Activated naive CD4-positive, alpha-beta T cell treated with anti-CD3 and anti-CD28 coated beads for 36 hours (primary cell): ENCODE results near the gene LBP. TPM values are rescaled to one million over a fixed set of nuclear protein-coding genes. Genes with fewer than 3 reads are reported as not detected.

ENCODE experiments used
- CTCF ChIA-PET: fragments of 350-600 bp; sonication (Branson Sonifier 250); formaldehyde crosslinking; loops from one replicate; lab custom pipeline; 2021; ENCODE audit warnings: antibody characterized with exemption; lab: Charles Lee
- DNase-seq: peaks from one replicate; pipeline ENCODE4 v3.0.0-alpha.2; 2020
- H3K27ac Mint-ChIP-seq: one replicate; pipeline ENCODE4 v1.8.0; 2021; ENCODE audit warnings: mild to moderate bottlenecking, mixed read lengths
- H3K27me3 Mint-ChIP-seq: one replicate; pipeline ENCODE4 v1.8.0; 2021; ENCODE audit warnings: low read depth, mixed read lengths
- H3K36me3 Mint-ChIP-seq: one replicate; pipeline ENCODE4 v1.8.0; 2021; ENCODE audit warnings: low read depth, mixed read lengths
- H3K4me1 Mint-ChIP-seq: one replicate; pipeline ENCODE4 v1.8.0; 2021; ENCODE audit warnings: low read depth, mixed read lengths
- H3K4me3 Mint-ChIP-seq: one replicate; pipeline ENCODE4 v1.8.0; 2021; ENCODE audit warnings: mild to moderate bottlenecking, moderate library complexity, mixed read lengths
- H3K9me3 Mint-ChIP-seq: one replicate; pipeline ENCODE4 v1.8.0; 2021; ENCODE audit warnings: mixed read lengths
- intact Hi-C: fragments of 100-400 bp; cut with micrococcal nuclease; formaldehyde crosslinking; loops from one replicate; pipeline ENCODE4 v1.15.1; 2023
- total RNA-seq, 2 experiments: library from RNA; stranded (reverse); gene quantifications; one replicate each; pipeline ENCODE4 v1.2.3, GENCODE V29; 2021

The LBP gene
- total RNA-seq, 2 experiments from 2014 or later = not detected

DNA sequence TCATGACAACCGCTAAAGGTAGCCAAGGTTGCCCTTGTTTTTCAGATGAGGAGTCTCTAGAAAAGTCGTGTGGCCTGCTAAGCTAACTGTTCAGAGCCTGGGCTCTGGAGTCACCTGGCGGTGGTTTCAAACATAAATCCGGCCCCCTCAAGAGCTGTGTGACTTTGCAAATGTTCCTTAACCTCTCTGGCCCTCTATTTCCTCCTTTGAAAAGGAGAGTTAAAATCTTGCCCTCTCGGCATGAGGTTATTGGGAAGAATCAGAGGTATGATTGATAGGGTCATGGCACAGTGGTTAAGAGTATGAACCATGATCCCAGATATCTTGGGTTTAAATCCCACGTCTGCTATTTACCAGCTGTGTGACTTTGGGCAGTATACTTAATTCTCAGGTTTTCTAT, 5.6 kb upstream of the LBP start:
- H3K27ac Mint-ChIP-seq = no peak overlapping the region
- peaks cover 8% of the 10 kb centered on the region for H3K9me3 Mint-ChIP-seq
- no peak overlapping the region for H3K4me3 Mint-ChIP-seq
- CTCF ChIA-PET = interaction anchor here (0.9 kb wide), 2 partner anchors 16 to 48 kb away, joined by 3 to 4 read pairs; no protein-coding TSS in a partner anchor
- H3K36me3 Mint-ChIP-seq = no peaks in the 10 kb centered on the region
- DNase-seq = no peak
- no peaks in the 10 kb centered on the region for H3K4me1 Mint-ChIP-seq
- H3K27me3 Mint-ChIP-seq = peaks cover 9% of the 10 kb centered on the region
- intact Hi-C loops = no loop called here

DNA sequence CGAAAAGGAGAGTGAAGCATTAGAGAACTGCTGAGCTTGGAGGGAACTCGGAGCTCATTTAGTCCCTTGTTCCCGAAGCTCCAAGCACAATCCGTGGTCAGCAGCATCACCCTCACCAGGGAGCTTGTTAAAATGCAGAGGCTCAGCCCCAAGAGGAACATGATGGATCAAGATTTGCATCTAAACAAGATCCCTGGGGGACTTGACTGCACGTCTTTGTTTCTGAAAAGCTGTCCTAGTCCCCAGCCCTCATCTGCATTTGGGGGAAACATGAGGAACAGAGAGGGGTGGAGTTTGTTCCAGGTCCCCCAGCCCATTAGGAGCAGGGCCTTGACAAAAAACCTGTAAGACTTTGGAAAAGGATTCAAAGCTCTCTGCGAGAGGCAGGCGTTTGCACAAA, 4.1 kb upstream of the LBP start:
- no peak for DNase-seq
- Mint-ChIP-seq H3K27me3 (peaks cover 9% of the 10 kb centered on the region), H3K4me3 (no peak overlapping the region), H3K36me3 (no peaks in the 10 kb centered on the region), H3K4me1 (no peaks in the 10 kb centered on the region), H3K9me3 (peaks cover 8% of the 10 kb centered on the region), H3K27ac (no peak overlapping the region)
- intact Hi-C loops = no loop called here
- CTCF ChIA-PET = interaction anchor here (0.6 kb wide), 2 partner anchors 153 to 196 kb away, joined by 5 to 7 read pairs; no protein-coding TSS in a partner anchor

DNA sequence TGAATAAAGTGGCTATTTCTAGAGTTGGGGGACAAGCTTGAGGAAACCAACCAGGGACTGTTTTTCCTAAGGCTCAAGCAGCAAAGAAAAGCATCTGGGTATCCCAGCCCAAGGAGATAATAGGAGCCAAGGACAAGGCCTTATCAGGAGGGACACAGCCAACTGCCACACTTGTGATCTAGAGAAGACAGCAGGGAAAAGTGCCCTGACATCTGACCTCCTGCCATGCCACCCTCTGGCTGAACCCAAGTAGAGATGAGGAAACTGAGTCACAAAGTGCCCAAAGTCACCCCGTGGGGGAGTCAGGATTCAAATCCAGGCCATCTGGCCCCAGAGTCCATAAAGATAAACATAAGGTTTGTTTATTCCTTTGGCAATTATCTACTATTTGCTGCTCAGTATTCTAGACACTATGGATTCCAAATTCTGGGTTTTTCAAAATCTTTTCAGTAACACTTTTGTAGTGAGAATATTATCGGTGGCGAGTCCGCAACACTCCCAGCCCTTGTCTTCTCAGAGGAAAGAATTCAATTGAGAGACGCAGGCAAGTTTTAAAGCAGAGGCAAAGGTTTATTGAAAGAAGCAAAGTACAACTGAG, 3.5 kb upstream of the LBP start:
- CTCF ChIA-PET = no interaction called here
- H3K4me1 Mint-ChIP-seq = no peaks in the 10 kb centered on the region
- H3K36me3 Mint-ChIP-seq = no peaks in the 10 kb centered on the region
- H3K27me3 Mint-ChIP-seq = peaks cover 7% of the 10 kb centered on the region
- no peak for DNase-seq
- no peak overlapping the region for H3K4me3 Mint-ChIP-seq
- H3K27ac Mint-ChIP-seq = no peak overlapping the region
- peaks cover 5% of the 10 kb centered on the region for H3K9me3 Mint-ChIP-seq
- intact Hi-C loops = no loop called here

GRCh38 chr20:38343311-38344106, 2.8 kb upstream of the LBP start:
- Mint-ChIP-seq H3K36me3 (no peaks in the 10 kb centered on the region), H3K4me3 (no peak overlapping the region), H3K9me3 (no peaks in the 10 kb centered on the region), H3K4me1 (no peaks in the 10 kb centered on the region), H3K27ac (no peak overlapping the region), H3K27me3 (peaks cover 3% of the 10 kb centered on the region)
- CTCF ChIA-PET = no interaction called here
- no peak for DNase-seq
- intact Hi-C loops = no loop called here

DNA sequence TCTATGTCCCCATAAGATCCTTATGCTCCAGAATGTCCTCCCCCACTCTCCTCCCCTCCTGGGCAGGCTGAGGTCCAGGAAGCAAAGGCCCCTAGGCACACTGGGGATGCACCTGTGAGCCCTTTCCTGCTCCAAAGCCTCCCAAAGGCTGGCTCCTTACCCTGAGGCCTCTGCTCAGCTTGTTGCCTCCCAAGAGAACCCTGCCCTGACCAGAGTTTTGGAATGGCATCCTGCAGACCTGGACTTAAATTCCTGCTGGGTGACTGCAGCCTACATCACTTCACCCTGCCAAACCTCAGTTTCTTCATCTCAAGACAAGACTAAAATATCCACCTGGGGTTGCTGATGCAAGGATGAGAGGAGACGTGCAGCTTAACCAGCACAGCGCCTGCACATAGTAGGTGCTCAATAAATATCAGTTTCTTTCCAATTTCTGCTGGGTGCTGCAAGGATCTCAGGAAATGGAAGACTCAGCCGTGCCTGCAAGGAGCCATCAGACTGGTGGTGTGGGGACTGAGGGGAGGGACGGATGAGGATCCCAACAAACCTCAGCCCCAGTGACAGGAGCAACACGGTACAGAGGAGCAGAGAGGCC, 2.1 kb upstream of the LBP start:
- H3K27ac Mint-ChIP-seq = no peak overlapping the region
- intact Hi-C loops = no loop called here
- H3K27me3 Mint-ChIP-seq = peaks cover 3% of the 10 kb centered on the region
- no peaks in the 10 kb centered on the region for H3K4me1 Mint-ChIP-seq
- CTCF ChIA-PET = no interaction called here
- no peaks in the 10 kb centered on the region for H3K9me3 Mint-ChIP-seq
- no peak overlapping the region for H3K4me3 Mint-ChIP-seq
- DNase-seq = no peak
- H3K36me3 Mint-ChIP-seq = no peaks in the 10 kb centered on the region

- Mint-ChIP-seq H3K27ac (no peak overlapping the region), H3K27me3 (peaks cover 2% of the 10 kb centered on the region)
- intact Hi-C loops = no loop called here
Measured at GRCh38 chr20:38345643-38346042, 639 bp upstream of the LBP start.

DNA sequence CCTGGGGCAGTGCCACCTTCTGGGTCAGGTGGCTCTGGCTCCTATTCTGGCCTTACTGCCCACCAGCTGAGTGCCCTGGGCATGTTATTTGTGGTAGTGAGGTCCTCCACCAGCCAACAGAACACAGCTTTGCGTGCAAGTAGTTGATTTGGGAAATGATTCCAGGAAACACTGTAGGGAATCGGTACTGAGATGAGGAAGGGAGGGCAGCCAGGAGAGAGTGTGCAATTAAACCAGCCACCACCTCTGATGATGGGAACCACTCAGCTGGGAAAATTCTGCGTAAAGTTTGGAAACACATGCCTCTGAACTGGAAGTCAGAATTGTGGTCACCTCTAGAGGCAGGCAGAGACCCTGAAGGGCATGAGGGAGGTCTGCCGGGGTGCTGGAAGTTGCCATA, 459 bp downstream of the LBP start:
- H3K27me3 Mint-ChIP-seq = no peaks in the 10 kb centered on the region
- no peak overlapping the region for H3K4me3 Mint-ChIP-seq
- intact Hi-C loops = no loop called here
- no peak for DNase-seq
- no peaks in the 10 kb centered on the region for H3K36me3 Mint-ChIP-seq
- CTCF ChIA-PET = no interaction called here
- H3K9me3 Mint-ChIP-seq = no peaks in the 10 kb centered on the region
- H3K27ac Mint-ChIP-seq = no peak overlapping the region
- H3K4me1 Mint-ChIP-seq = no peaks in the 10 kb centered on the region

More at GRCh38 chr20:38345643-38346042, 639 bp upstream of the LBP start:
- no peak for DNase-seq
- H3K4me3 Mint-ChIP-seq = no peak overlapping the region
- H3K36me3 Mint-ChIP-seq = no peaks in the 10 kb centered on the region
- no peaks in the 10 kb centered on the region for H3K9me3 Mint-ChIP-seq
- H3K4me1 Mint-ChIP-seq = no peaks in the 10 kb centered on the region
- CTCF ChIA-PET = no interaction called here

DNA sequence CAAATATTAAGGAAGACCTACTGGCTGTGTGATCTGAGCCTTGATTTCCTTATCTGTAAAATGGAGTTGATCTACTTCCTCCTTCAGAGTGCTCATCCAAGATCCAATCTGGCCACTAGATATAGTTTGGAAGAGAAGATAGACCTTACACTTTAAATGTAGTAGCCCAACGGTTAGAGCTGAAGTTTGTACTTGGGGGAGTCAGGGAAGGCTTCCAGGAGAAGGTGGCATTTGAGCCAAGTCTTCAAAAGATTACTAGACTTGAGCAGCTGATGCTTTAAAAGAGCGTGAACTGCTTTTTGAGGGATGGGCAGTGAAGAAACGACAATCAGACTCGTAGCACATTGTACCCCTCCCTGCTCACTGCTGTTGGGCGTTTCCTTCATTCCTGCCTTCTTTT, 3.6 kb downstream of the LBP start:
- intact Hi-C loops = no loop called here
- no peaks in the 10 kb centered on the region for H3K4me1 Mint-ChIP-seq

DNA sequence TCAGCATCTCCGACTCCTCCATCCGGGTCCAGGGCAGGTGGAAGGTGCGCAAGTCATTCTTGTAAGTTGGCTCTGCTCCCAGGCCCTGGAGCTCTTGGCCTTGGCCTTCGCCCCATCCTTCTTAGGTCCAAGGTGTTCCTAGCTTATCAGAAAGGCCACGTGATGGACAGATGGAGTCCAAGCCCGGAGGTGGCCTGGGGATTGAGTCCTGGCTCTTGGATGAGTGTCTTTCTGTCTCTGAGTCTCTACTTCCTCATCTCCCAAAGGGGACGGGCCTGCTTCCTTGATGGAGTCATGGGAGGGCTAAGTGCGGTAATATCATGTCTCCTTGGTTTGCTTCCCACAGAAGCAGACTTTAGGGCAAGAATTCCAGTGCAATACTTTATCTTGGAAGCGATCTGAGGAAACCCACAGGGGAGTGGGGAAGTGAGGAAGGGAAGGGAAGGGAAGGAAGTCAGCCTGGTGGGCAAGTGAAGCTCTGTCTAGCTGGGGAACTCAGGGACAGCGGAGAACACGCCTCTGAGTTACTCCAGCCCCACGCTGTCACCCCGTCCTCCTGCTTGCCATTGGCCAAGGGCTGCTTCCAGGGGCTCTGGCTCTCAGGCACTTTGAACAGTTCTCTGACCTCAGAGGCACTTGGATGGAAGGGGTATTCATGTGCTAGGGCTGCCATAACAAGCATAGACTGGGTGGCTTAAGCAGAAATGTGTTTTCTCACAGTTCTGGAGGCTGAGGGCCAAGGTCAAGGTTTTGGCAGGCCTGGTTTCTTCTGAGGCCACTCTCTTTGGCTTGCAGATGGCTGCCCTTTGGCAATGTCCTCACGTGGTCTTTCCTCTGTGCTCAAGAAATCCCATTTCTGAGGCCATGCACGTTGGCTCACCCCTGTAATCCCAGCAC, 4.8 kb downstream of the LBP start:
- Mint-ChIP-seq H3K9me3 (no peaks in the 10 kb centered on the region), H3K36me3 (no peaks in the 10 kb centered on the region), H3K27ac (no peak overlapping the region), H3K4me3 (no peak overlapping the region), H3K27me3 (no peaks in the 10 kb centered on the region), H3K4me1 (no peaks in the 10 kb centered on the region)
- CTCF ChIA-PET = interaction anchor here (1.0 kb wide), 1 partner anchor 15 kb away, joined by 3 read pairs; no protein-coding TSS in a partner anchor
- intact Hi-C loops = no loop called here
- DNase-seq = no peak

More for the DNA sequence above, 3.6 kb downstream of the LBP start:
- H3K27ac Mint-ChIP-seq = no peak overlapping the region
- no peaks in the 10 kb centered on the region for H3K9me3 Mint-ChIP-seq
- H3K4me3 Mint-ChIP-seq = no peak overlapping the region
- no peak for DNase-seq
- CTCF ChIA-PET = no interaction called here
- H3K27me3 Mint-ChIP-seq = no peaks in the 10 kb centered on the region
- no peaks in the 10 kb centered on the region for H3K36me3 Mint-ChIP-seq

DNA sequence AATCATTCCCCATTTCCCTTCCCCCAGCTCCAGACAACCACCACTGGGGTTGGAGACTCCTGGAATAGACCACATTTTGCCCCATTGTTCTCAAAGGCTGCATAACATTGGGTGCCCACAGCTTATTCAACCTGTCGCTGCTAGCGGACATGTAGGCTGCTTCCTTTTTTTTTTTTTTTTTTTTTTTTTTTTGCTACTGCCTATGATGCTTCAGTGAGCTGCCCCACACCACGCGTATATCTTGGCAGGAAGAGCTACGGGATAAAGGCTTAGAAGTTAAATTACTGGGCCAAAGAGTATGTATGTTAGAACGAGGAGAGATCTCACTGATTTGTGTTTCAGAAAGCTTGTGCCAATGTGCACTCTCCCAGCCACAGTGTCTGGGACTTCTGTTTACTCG, 7.0 kb downstream of the LBP start:
- no peaks in the 10 kb centered on the region for H3K36me3 Mint-ChIP-seq
- CTCF ChIA-PET = interaction anchor here (0.6 to 1.9 kb wide), 4 partner anchors 76 to 709 kb away, joined by 3 to 8 read pairs (median 3); no protein-coding TSS in a partner anchor
- intact Hi-C loops = no loop called here
- no peak overlapping the region for H3K4me3 Mint-ChIP-seq
- H3K9me3 Mint-ChIP-seq = no peaks in the 10 kb centered on the region
- no peaks in the 10 kb centered on the region for H3K4me1 Mint-ChIP-seq
- DNase-seq = no peak
- H3K27ac Mint-ChIP-seq = no peak overlapping the region
- H3K27me3 Mint-ChIP-seq = no peaks in the 10 kb centered on the region

DNA sequence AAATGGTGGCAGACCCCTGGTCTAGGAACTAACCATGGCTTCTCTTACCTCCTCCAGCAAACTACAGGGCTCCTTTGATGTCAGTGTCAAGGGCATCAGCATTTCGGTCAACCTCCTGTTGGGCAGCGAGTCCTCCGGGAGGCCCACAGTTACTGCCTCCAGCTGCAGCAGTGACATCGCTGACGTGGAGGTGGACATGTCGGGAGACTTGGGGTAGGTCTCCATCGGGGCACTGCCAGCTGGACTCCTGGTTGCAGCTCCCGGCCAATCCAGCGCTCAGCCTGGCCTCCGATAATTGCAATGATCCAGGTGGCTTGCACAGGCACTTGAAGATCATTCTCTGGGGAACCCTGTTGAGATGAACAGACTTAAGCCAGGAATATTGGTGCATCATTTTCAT, 7.9 kb downstream of the LBP start:
- H3K4me3 Mint-ChIP-seq = no peak overlapping the region
- DNase-seq = no peak
- H3K4me1 Mint-ChIP-seq = no peaks in the 10 kb centered on the region
- no peaks in the 10 kb centered on the region for H3K9me3 Mint-ChIP-seq
- CTCF ChIA-PET = interaction anchor here (0.7 to 1.9 kb wide), 3 partner anchors 100 to 281 kb away, joined by 3 to 8 read pairs (median 3); no protein-coding TSS in a partner anchor
- H3K27ac Mint-ChIP-seq = no peak overlapping the region
- intact Hi-C loops = no loop called here
- no peaks in the 10 kb centered on the region for H3K36me3 Mint-ChIP-seq
- H3K27me3 Mint-ChIP-seq = no peaks in the 10 kb centered on the region
